ENCODE results near the gene PACSIN2. TPM values are rescaled to one million over a fixed set of nuclear protein-coding genes. Genes with fewer than 3 reads are reported as not detected.

PACSIN2 gene
- total and polyA plus RNA-seq, 2 of the 13 experiments (the other 11 are each of a cell fraction or from before 2014, with no cell fraction given) = 54.1 to 68.8 TPM

DNA sequence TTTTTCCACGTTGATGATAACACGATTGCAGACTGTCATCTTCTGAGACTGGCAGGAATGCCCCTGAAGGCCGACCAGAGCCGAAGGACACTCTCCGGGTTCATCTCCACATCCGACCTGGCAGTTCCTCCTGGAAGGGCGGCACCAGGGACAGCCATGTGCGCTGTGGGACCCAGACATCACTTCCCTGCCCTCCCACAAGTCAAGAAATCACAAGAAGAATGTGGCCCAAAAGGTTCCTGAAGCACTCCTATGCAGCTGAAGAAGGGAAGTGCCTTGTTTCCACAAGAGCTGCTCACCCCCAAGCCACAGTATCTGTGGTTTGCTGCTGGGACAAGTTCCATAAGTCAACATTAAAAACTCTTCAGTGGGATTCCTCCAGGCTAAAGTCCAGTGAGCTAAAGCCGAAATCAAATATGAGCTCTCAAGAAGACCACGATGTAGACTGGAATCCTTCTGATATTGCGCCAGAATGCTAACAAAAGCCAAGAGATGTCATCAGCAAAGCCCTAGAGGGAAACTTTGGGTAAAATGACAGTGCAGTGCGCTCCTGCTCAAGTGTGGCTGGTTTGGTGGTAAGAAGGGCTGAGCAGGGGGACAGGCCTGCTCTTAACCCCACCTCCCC is 21.2 kb downstream of the PACSIN2 start (continued):
- TF ChIP-seq, protein P1, sequence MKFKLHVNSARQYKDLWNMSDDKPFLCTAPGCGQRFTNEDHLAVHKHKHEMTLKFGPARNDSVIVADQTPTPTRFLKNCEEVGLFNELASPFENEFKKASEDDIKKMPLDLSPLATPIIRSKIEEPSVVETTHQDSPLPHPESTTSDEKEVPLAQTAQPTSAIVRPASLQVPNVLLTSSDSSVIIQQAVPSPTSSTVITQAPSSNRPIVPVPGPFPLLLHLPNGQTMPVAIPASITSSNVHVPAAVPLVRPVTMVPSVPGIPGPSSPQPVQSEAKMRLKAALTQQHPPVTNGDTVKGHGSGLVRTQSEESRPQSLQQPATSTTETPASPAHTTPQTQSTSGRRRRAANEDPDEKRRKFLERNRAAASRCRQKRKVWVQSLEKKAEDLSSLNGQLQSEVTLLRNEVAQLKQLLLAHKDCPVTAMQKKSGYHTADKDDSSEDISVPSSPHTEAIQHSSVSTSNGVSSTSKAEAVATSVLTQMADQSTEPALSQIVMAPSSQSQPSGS (CRISPR knock-in tag; IDR thresholded peaks at IDR 0.05) = peak; percentile 75; the same call in 1 of the 2 replicates
- TF ChIP-seq ZNF777 (CRISPR knock-in tag; IDR thresholded peaks at IDR 0.05) (no peak), BCL6 (CRISPR knock-in tag; IDR thresholded peaks at IDR 0.05) (peak; percentile 92), SP140L (CRISPR knock-in tag; IDR thresholded peaks at IDR 0.05; ENCODE audit: borderline replicate concordance) (0 out of 2 replicates have a peak, but pooled peaks have one; percentile 24), ZNF569 (CRISPR knock-in tag; IDR thresholded peaks at IDR 0.05; ENCODE audit: borderline replicate concordance) (no peak), ZNF34 (CRISPR knock-in tag; IDR thresholded peaks at IDR 0.05; ENCODE audit: borderline replicate concordance) (no peak), ZNF180 (CRISPR knock-in tag; IDR thresholded peaks at IDR 0.05; ENCODE audit: borderline replicate concordance, low read depth) (no peak), SAP130 (CRISPR knock-in tag; IDR thresholded peaks at IDR 0.05; ENCODE audit: low read depth) (peak; percentile 82), KLF16 (CRISPR knock-in tag; IDR thresholded peaks at IDR 0.05) (peak in 1 of 2 experiments; percentile 65; a peak in 1 of 4 replicates), MIER3 (CRISPR knock-in tag; IDR thresholded peaks at IDR 0.05; ENCODE audit: borderline replicate concordance) (peak; percentile 73), HNF4G (IDR thresholded peaks at IDR 0.05; ENCODE audit: borderline replicate concordance, low read depth, low read length) (peak; percentile 95), HNF4G (CRISPR knock-in tag; IDR thresholded peaks at IDR 0.05; ENCODE audit: borderline replicate concordance, low read depth) (peak; percentile 81; the same call in 1 of the 2 replicates), CEBPG (CRISPR knock-in tag; IDR thresholded peaks at IDR 0.05) (peak; percentile 97), JUN (CRISPR knock-in tag; IDR thresholded peaks at IDR 0.05) (0 out of 2 replicates have a peak, but pooled peaks have one; percentile 27), ESRRA (CRISPR knock-in tag; IDR thresholded peaks at IDR 0.05; ENCODE audit: low read depth) (0 out of 2 replicates have a peak, but pooled peaks have one; percentile 32), DMAP1 (CRISPR knock-in tag; IDR thresholded peaks at IDR 0.05) (peak; percentile 67; the same call in 1 of the 2 replicates), ZNF780A (CRISPR knock-in tag; IDR thresholded peaks at IDR 0.05) (no peak), SMAD3 (CRISPR knock-in tag; IDR thresholded peaks at IDR 0.05) (0 out of 2 replicates have a peak, but pooled peaks have one; percentile 33)
- TF ChIP-seq, protein P2, sequence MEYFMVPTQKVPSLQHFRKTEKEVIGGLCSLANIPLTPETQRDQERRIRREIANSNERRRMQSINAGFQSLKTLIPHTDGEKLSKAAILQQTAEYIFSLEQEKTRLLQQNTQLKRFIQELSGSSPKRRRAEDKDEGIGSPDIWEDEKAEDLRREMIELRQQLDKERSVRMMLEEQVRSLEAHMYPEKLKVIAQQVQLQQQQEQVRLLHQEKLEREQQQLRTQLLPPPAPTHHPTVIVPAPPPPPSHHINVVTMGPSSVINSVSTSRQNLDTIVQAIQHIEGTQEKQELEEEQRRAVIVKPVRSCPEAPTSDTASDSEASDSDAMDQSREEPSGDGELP (IDR thresholded peaks at IDR 0.05; ENCODE audit: borderline replicate concordance, low read depth) = peak; percentile 29; the same call in 1 of the 2 replicates
- TF ChIP-seq, protein P3, sequence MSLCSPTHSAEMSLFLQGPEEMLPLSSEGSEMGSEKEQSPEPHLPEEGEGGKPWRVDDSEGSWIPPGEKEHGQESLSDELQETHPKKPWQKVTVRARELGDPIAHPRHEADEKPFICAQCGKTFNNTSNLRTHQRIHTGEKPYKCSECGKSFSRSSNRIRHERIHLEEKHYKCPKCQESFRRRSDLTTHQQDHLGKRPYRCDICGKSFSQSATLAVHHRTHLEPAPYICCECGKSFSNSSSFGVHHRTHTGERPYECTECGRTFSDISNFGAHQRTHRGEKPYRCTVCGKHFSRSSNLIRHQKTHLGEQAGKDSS (CRISPR knock-in tag; IDR thresholded peaks at IDR 0.05; ENCODE audit: borderline replicate concordance, low read depth) = no peak
- TF ChIP-seq, protein P4, sequence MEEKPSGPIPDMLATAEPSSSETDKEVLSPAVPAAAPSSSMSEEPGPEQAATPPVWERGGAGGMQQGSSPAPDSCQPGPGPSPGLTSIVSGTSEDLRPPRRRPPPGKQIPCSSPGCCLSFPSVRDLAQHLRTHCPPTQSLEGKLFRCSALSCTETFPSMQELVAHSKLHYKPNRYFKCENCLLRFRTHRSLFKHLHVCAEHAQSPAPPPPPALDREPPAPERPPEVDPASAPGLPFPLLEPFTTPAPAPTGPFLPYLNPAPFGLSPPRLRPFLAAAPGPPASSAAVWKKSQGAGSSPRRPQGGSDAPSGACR (CRISPR knock-in tag; IDR thresholded peaks at IDR 0.05) = no peak
- TF ChIP-seq, protein P5, sequence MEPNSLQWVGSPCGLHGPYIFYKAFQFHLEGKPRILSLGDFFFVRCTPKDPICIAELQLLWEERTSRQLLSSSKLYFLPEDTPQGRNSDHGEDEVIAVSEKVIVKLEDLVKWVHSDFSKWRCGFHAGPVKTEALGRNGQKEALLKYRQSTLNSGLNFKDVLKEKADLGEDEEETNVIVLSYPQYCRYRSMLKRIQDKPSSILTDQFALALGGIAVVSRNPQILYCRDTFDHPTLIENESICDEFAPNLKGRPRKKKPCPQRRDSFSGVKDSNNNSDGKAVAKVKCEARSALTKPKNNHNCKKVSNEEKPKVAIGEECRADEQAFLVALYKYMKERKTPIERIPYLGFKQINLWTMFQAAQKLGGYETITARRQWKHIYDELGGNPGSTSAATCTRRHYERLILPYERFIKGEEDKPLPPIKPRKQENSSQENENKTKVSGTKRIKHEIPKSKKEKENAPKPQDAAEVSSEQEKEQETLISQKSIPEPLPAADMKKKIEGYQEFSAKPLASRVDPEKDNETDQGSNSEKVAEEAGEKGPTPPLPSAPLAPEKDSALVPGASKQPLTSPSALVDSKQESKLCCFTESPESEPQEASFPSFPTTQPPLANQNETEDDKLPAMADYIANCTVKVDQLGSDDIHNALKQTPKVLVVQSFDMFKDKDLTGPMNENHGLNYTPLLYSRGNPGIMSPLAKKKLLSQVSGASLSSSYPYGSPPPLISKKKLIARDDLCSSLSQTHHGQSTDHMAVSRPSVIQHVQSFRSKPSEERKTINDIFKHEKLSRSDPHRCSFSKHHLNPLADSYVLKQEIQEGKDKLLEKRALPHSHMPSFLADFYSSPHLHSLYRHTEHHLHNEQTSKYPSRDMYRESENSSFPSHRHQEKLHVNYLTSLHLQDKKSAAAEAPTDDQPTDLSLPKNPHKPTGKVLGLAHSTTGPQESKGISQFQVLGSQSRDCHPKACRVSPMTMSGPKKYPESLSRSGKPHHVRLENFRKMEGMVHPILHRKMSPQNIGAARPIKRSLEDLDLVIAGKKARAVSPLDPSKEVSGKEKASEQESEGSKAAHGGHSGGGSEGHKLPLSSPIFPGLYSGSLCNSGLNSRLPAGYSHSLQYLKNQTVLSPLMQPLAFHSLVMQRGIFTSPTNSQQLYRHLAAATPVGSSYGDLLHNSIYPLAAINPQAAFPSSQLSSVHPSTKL (CRISPR knock-in tag; IDR thresholded peaks at IDR 0.05) = peak; percentile 96
